Gastrocnemius medialis (tissue), 4 donors: ENCODE measurements around the gene PRKD2. TPM values are rescaled to one million over a fixed set of nuclear protein-coding genes. Genes with fewer than 3 reads are reported as not detected.

Experiments
- ATAC-seq, 2 donors: fragments of 150-250 bp; one replicate each; pipeline ENCODE4 v1.9.1; 2016
- DNase-seq, 2 donors: peaks; one replicate each; pipeline ENCODE4 v3.0.0-alpha.2; 2019
- H3K27ac ChIP-seq, 4 donors: fragments of 200-600 bp; sonication (generic); 1 replicate in 1 of 4; 2 replicates in 3 of 4; pipeline ENCODE4 v1.5.1; 2016 to 2018; ENCODE audit warnings: mild to moderate bottlenecking in 2 of 4, moderate library complexity in 1 of 4
- H3K27me3 ChIP-seq, 3 donors: fragments of 200-600 bp; sonication (generic) in 2 of 3; 1 replicate in 1 of 3; 2 replicates in 2 of 3; pipeline versions ENCODE4 v1.5.1 to v1.6.0; 2016 to 2019; ENCODE audit warnings: mild to moderate bottlenecking in 1 of 3, moderate library complexity in 1 of 3
- H3K36me3 ChIP-seq, 2 donors: fragments of 200-600 bp; sonication (generic) in 1 of 2; one replicate each; pipeline ENCODE4 v1.5.1; 2017 to 2018
- H3K4me1 ChIP-seq, 2 donors: fragments of 200-600 bp; sonication (generic) in 1 of 2; one replicate each; pipeline ENCODE4 v1.5.1; 2016 to 2017; ENCODE audit warnings: mild to moderate bottlenecking in 2 of 2
- H3K4me3 ChIP-seq, 4 donors: fragments of 200-600 bp; sonication (generic) in 3 of 4; 1 replicate in 1 of 4; 2 replicates in 3 of 4; pipeline ENCODE4 v1.5.1; 2016 to 2019; ENCODE audit warnings: mild to moderate bottlenecking in 2 of 4
- H3K9me3 ChIP-seq, 3 donors: fragments of 200-600 bp; sonication (generic) in 2 of 3; 1 replicate in 1 of 3; 2 replicates in 2 of 3; pipeline ENCODE4 v1.5.1; 2016 to 2019
- CTCF ChIP-seq, 5 experiments: fragments of 450-650 bp in 3 of 5; fragments of 200-600 bp in 2 of 5; sonication (generic) in 2 of 5; IDR thresholded peaks in 4 of 5; conservative IDR thresholded peaks in 1 of 5; 1 replicate in 4 of 5; 2 replicates in 1 of 5; pipeline ENCODE4 v1.5.1; 2016 to 2019; ENCODE audit warnings: antibody characterized with exemption in 5 of 5, mild to moderate bottlenecking in 3 of 5, moderate library complexity in 3 of 5
- POLR2A ChIP-seq, 2 donors: fragments of 450-650 bp; IDR thresholded peaks; one replicate each; pipeline ENCODE4 v1.6.1; 2017; ENCODE audit warnings: antibody characterized with exemption in 2 of 2, mild to moderate bottlenecking in 2 of 2, moderate library complexity in 2 of 2
- in situ Hi-C, 4 donors: fragments of 200-750 bp; cut with MboI; loops; one replicate each; pipeline versions ENCODE4 v1.15.0 to v1.8.0; 2017; ENCODE audit warnings: low sequenced_read_pairs in 4 of 4
- intact Hi-C: fragments of 100-400 bp; cut with DNase I; formaldehyde crosslinking; loops from one replicate; pipeline ENCODE4 v1.15.1; 2023; ENCODE audit warnings: low total_unique reads
- total RNA-seq, 4 donors: library from RNA; depleted of rRNA; stranded (reverse); fragments of >200 nt; gene quantifications; one replicate each; pipeline versions ENCODE4 v1.1.0 to v1.2.3, GENCODE V29; 2016

The PRKD2 gene
- total RNA-seq, 4 donors from 2014 or later: 4.2 to 7.2 (median 6.1) TPM

GRCh38 chr19:46719629-46720502 lies 3.0 kb upstream of the PRKD2 start:
- Histone ChIP-seq H3K36me3 (peaks cover 0 to 54% of the 10 kb centered on the region in 2 donors), H3K4me1 (peaks cover 15 to 22% of the 10 kb centered on the region in 2 donors), H3K9me3 (no peaks in the 10 kb centered on the region), H3K4me3 (no peak overlapping the region), H3K27ac (no peak overlapping the region), H3K27me3 (no peaks in the 10 kb centered on the region)
- no peak for TF ChIP-seq CTCF (IDR thresholded peaks at IDR 0.05 in 4 of 5, conservative IDR thresholded peaks at IDR 0.05 in 1 of 5)
- TF ChIP-seq POLR2A (IDR thresholded peaks at IDR 0.05): no peak
- in situ Hi-C loops (no loop called here), intact Hi-C loops (no loop called here)
- ATAC-seq: no peak
- DNase-seq: no peak

GRCh38 chr19:46718934-46719622 lies 2.2 kb upstream of the PRKD2 start:
- peaks cover 18 to 29% of the 10 kb centered on the region in 2 donors for H3K4me1 ChIP-seq
- intact Hi-C loops: no loop called here

GRCh38 chr19:46718157-46718933 lies 1.4 kb upstream of the PRKD2 start:
- ATAC-seq (no peak), DNase-seq (no peak)
- TF ChIP-seq POLR2A (IDR thresholded peaks at IDR 0.05) (no peak), CTCF (IDR thresholded peaks at IDR 0.05 in 4 of 5, conservative IDR thresholded peaks at IDR 0.05 in 1 of 5) (no peak)
- intact Hi-C loops: no loop called here
- Histone ChIP-seq H3K27me3 (no peaks in the 10 kb centered on the region), H3K27ac (peak overlapping the region; percentile 74 to 88 (median 80)), H3K4me1 (peaks cover 18 to 31% of the 10 kb centered on the region in 2 donors), H3K4me3 (no peak overlapping the region), H3K9me3 (no peaks in the 10 kb centered on the region), H3K36me3 (peaks cover 0 to 41% of the 10 kb centered on the region in 2 donors)
- in situ Hi-C loops: no loop called here

More at GRCh38 chr19:46718934-46719622, 2.2 kb upstream of the PRKD2 start:
- no peak for TF ChIP-seq POLR2A (IDR thresholded peaks at IDR 0.05)
- in situ Hi-C loops: no loop called here
- Histone ChIP-seq H3K9me3 (no peaks in the 10 kb centered on the region), H3K36me3 (peaks cover 0 to 46% of the 10 kb centered on the region in 2 donors), H3K27ac (peak overlapping the region in 2 of 4 donors; percentile 77 to 83), H3K4me3 (no peak overlapping the region), H3K27me3 (no peaks in the 10 kb centered on the region)
- no peak for ATAC-seq
- DNase-seq: no peak

GRCh38 chr19:46717716-46718143 lies 816 bp upstream of the PRKD2 start:
- intact Hi-C loops: no loop called here
- H3K9me3 ChIP-seq: no peaks in the 10 kb centered on the region
- no peak for DNase-seq
- ATAC-seq: no peak
- peak overlapping the region; percentile 66 to 93 (median 87) for H3K4me3 ChIP-seq
- in situ Hi-C loops: no loop called here
- peaks cover 18 to 31% of the 10 kb centered on the region in 2 donors for H3K4me1 ChIP-seq
- H3K27me3 ChIP-seq: no peaks in the 10 kb centered on the region
- peak overlapping the region; percentile 74 to 88 (median 80) for H3K27ac ChIP-seq
- TF ChIP-seq POLR2A (IDR thresholded peaks at IDR 0.05): no peak
- TF ChIP-seq CTCF (IDR thresholded peaks at IDR 0.05 in 4 of 5, conservative IDR thresholded peaks at IDR 0.05 in 1 of 5): no peak
- H3K36me3 ChIP-seq: peaks cover 0 to 35% of the 10 kb centered on the region in 2 donors
